ENCODE data around the gene SYTL3. TPM values are rescaled to one million over a fixed set of nuclear protein-coding genes. Genes with fewer than 3 reads are reported as not detected.

Gene SYTL3
- total and polyA plus RNA-seq, 5 experiments from 2014 or later = 11.1 to 16.1 (median 15.7) TPM

DNA sequence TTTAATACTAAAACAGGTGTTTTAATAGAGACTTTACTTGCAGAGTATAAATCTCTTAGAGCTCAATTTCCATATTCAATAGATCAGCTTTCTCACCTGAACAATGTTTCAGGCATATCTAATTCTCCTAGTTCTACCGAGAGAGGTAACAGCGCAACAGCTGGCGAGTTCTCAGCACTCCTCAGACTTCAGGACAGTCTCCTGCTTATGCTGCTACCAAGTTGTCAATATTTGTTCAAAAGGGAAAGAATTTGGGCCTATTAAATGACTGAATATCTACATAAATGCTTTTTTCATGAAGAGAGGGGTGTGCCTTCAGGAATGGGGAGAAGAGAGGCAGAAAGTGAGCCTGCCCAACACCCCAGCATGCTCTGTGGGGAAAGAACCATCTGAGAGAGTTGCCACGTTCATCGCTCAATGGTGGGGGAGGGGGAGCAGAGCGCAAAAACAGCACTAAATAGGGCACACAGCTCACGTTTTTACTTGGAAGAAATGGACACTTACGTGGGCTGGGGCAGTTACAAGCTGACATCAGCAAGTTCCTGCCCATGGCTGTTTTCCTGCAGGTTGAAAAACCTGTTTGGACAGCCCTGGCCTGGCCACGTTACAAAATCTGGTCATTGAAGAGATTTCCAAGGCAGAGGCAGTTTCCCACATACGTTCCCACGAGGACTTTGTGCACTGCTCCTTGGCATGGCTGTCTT lies 131.3 kb downstream of the SYTL3 start:
- DNase-seq = no peak

DNA sequence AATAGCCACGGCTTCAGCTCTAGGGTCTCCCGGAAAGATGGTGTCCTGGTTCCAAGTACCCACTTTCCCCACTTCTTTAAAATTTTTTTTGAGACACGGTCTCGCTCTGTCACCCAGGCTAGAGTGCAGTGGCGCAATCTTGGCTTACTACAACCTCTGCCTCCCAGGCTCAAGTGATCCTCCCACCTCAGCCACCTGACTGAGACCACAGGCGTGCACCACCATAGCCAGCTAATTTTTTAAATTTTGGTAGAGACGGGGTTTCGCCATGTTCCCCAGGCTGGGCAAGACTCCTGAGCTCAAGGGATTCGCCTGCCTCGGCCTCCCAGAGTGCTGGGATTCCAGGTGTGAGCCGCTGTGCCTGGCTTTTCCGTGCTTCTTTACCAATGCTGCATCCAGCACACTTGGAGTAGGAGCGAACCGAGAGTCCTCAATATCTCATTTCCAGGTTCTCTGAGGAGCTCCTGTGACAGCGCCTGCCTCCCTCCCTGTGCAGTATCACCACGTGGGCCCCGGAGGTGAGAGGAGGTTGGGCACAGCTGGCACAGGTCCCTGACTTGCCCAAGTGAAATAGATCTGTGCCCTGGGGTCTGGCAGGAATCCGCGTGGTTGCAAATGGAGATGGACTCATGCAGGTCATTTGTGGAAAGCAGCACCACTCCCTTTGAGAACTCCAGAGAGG lies 132.0 kb downstream of the SYTL3 start:
- DNase-seq (no peak), ATAC-seq (no peak)
- peak overlapping the region in 2 of 10 donors; percentile 18 to 24 for H3K4me3 Mint-ChIP-seq
- H3K9me3 Mint-ChIP-seq = no peaks in the 10 kb centered on the region
- POLR2A ChIA-PET = interaction anchor here (0.6 to 1.1 kb wide), 2 partner anchors 88 to 1048 kb away, joined by 3 to 5 read pairs; no protein-coding TSS in a partner anchor
- H3K4me1 Mint-ChIP-seq = peaks cover 15 to 52% (median 38%) of the 10 kb centered on the region in 4 donors
- H3K27me3 Mint-ChIP-seq = no peaks in the 10 kb centered on the region
- H3K36me3 Mint-ChIP-seq = peaks cover 5 to 97% (median 45%) of the 10 kb centered on the region in 3 donors
- peak overlapping the region in 6 of 10 donors; percentile 15 to 83 (median 40) for H3K27ac Mint-ChIP-seq

More for the DNA sequence above, 131.3 kb downstream of the SYTL3 start:
- H3K27ac Mint-ChIP-seq = peak overlapping the region in 9 of 10 donors; percentile 4 to 89 (median 48)
- no peaks in the 10 kb centered on the region for H3K27me3 Mint-ChIP-seq
- no peak for ATAC-seq
- POLR2A ChIA-PET = interaction anchor here (0.6 to 1.1 kb wide), 3 partner anchors 8 to 1048 kb away, joined by 3 to 5 read pairs (median 3); no protein-coding TSS in a partner anchor
- H3K4me1 Mint-ChIP-seq = peaks cover 18 to 55% (median 36%) of the 10 kb centered on the region in 4 donors
- peaks cover 7 to 97% (median 39%) of the 10 kb centered on the region in 3 donors for H3K36me3 Mint-ChIP-seq
- no peak overlapping the region for H3K4me3 Mint-ChIP-seq
- no peaks in the 10 kb centered on the region for H3K9me3 Mint-ChIP-seq

DNA sequence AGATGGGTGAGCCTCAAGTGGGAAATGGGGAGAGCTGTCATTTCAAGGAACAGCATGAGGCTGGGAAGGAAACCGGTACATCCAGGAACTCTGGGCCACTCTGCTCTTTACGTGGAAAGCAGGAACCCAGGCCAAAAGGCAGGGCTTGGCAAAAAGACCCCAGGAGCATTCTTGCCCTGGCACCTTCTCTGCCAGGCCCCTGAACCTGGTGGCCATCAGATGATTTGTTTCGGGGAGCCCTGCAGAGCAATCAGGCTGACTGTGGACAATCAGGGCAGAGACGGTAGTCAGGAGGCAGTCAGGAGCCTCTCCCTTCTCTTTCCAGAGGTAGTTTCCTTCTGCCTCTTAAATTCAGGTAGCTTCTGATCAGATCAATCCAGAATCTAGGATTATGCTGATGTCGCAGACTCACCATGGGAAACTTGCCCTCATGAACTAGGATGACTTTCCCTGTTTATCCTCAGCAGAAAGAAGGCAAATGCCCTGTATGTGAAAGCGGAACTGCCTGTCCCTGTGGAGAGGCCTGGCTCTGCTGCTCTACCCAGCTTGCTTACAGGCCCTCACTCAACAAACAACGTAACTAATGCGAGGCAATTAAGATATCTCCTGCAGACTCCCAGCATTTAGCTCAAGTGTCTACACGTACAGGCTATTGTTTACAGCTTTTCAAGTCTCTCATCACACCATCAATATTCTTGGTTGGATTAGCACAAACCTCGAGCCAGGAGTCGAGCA lies 132.7 kb downstream of the SYTL3 start:
- POLR2A ChIA-PET = interaction anchor here (1.1 kb wide), 1 partner anchor 87 kb away, joined by 3 read pairs; no protein-coding TSS in a partner anchor
- Mint-ChIP-seq H3K4me3 (peak overlapping the region in 1 of 10 donors; percentile 18), H3K36me3 (peaks cover 0 to 96% (median 42%) of the 10 kb centered on the region in 3 donors)

DNA sequence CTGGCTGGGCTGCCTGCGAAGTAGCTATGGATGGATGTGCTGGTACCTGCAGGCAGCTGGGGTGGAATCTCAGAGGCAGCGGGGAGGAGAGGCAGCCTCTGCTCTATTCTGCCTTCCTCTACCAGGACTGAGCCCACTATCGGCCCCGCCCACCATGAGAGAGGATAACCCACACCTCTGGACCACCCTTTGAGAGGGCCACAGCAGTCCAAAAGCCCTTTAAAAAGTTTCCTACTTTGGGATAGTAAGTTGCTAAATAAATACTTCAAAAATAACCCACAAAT lies 133.3 kb downstream of the SYTL3 start:
- H3K9me3 Mint-ChIP-seq = no peaks in the 10 kb centered on the region
- peak overlapping the region in 2 of 10 donors; percentile 69 to 81 for H3K27ac Mint-ChIP-seq
- peaks cover 11 to 47% (median 41%) of the 10 kb centered on the region in 4 donors for H3K4me1 Mint-ChIP-seq
- ATAC-seq = no peak
- POLR2A ChIA-PET = interaction anchor here (1.1 kb wide), 1 partner anchor 86 kb away, joined by 3 read pairs; no protein-coding TSS in a partner anchor
- H3K27me3 Mint-ChIP-seq = no peaks in the 10 kb centered on the region
- DNase-seq = no peak
- no peak overlapping the region for H3K4me3 Mint-ChIP-seq
- H3K36me3 Mint-ChIP-seq = peaks cover 0 to 94% (median 45%) of the 10 kb centered on the region in 3 donors

More for the DNA sequence above, 132.7 kb downstream of the SYTL3 start:
- Mint-ChIP-seq H3K4me1 (peaks cover 10 to 49% (median 40%) of the 10 kb centered on the region in 4 donors), H3K9me3 (no peaks in the 10 kb centered on the region), H3K27me3 (no peaks in the 10 kb centered on the region), H3K27ac (peak overlapping the region in 5 of 10 donors; percentile 36 to 83 (median 52))
- ATAC-seq (no peak), DNase-seq (no peak)

DNA sequence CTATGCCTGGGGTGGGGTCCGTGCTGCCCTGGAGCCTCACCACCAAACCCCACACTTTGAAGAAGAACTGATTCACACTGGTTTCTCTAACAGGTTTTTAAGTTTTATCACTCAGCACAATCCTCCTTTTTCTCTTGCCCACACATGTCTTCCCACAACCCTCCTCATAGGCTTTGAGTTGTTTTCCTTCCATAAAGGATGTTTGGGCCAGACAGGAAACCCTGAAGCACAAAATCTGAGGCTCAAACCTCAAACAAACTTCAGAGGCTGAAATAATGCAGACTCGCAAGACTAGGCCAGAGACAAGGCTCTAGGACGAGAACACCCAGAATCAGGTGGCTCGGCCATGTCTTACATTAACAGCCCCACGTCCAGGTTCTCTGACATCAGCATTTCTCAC lies 134.0 kb downstream of the SYTL3 start:
- Mint-ChIP-seq H3K36me3 (peaks cover 0 to 92% (median 46%) of the 10 kb centered on the region in 3 donors), H3K4me3 (peak overlapping the region in 2 of 10 donors; percentile 7 to 24), H3K27ac (peak overlapping the region in 9 of 10 donors; percentile 21 to 85 (median 31)), H3K4me1 (peaks cover 12 to 49% (median 41%) of the 10 kb centered on the region in 4 donors), H3K27me3 (no peaks in the 10 kb centered on the region), H3K9me3 (no peaks in the 10 kb centered on the region)
- DNase-seq = no peak
- POLR2A ChIA-PET = no interaction called here
- no peak for ATAC-seq

DNA sequence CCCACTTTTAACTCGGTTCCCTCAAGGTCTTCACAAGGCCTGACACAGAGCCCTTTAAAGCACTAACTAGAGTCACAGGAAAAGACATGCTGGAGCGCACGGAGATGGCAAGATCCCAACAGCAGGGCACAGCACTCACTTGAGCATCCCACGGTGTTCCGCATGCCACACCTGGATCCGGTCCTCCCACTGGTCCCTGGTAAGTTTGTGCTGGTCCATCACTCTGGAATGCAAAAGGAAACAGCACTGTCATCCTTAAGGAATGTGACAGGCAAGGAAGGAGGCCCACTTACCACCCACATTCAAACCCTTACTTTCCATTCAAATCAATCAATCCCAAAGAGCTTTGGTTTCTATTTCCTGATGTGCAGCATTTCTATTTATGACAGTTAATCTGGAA lies 134.7 kb downstream of the SYTL3 start:
- peaks cover 15 to 53% (median 43%) of the 10 kb centered on the region in 4 donors for H3K4me1 Mint-ChIP-seq
- peaks cover 0 to 92% (median 43%) of the 10 kb centered on the region in 3 donors for H3K36me3 Mint-ChIP-seq
- peak overlapping the region in 1 of 10 donors; percentile 14 for H3K4me3 Mint-ChIP-seq
- H3K27me3 Mint-ChIP-seq = no peaks in the 10 kb centered on the region
- POLR2A ChIA-PET = interaction anchor here (1.0 kb wide), 1 partner anchor 86 kb away, joined by 4 read pairs; no protein-coding TSS in a partner anchor
- peak overlapping the region in 6 of 10 donors; percentile 31 to 85 (median 54) for H3K27ac Mint-ChIP-seq
- DNase-seq = no peak
- no peaks in the 10 kb centered on the region for H3K9me3 Mint-ChIP-seq
- ATAC-seq = no peak

DNA sequence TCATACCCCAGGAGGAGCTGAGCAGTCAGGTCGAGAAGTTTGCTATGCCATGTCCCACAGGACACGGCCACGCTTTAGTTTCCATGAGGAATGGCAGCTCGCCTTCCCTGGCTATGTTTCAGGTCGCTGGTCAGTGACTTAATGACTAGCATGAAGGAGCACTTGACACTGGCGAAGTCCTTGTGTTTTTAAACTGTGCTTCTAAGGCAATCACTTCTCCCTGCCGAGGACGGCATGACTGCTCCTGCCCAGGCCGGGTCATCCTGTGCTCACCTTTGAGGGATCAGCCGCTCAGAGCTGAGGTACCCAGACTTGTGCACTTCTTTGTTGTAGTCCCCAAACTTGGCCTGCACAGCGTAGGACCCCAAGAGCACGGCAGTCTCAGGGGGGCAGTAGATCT lies 135.2 kb downstream of the SYTL3 start:
- Mint-ChIP-seq H3K4me1 (peaks cover 19 to 58% (median 48%) of the 10 kb centered on the region in 4 donors), H3K36me3 (peaks cover 0 to 89% (median 43%) of the 10 kb centered on the region in 3 donors), H3K27me3 (no peaks in the 10 kb centered on the region), H3K9me3 (no peaks in the 10 kb centered on the region), H3K27ac (peak overlapping the region in 3 of 10 donors; percentile 20 to 28 (median 22)), H3K4me3 (no peak overlapping the region)
- POLR2A ChIA-PET = interaction anchor here (1.0 to 1.9 kb wide), 2 partner anchors 13 to 86 kb away, joined by 4 to 6 read pairs; no protein-coding TSS in a partner anchor
- ATAC-seq (no peak), DNase-seq (no peak)

DNA sequence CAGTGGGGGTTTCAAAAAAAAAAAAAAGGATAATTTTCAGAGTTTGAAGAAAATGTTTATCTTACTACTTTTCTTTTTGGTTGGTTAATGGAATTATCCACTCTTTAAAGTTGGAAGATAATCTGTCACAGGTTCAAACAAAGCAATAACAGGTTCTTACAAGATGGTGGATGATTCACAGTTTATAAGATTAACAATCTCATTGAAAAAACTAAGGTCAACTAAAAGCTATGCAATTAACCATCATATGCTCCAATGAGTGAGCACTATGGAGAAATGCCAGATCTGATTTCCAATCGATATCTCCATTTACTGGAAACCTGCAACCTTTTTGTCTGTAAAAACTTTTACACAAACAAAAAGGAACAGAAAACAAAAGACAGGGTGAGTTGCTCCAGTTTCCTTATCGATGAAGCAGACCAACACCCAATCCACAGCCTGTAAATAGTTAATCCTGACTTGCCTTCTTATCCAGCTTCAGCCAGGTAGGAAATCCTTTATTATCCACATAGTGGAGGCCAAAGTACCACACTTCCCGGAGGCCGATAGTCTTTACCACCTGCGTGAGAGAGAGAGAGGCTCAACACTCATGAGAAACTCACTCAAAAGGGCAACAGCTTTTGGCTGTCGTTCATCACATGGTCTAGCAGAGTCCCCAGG lies 136.9 kb downstream of the SYTL3 start:
- POLR2A ChIA-PET = interaction anchor here (1.9 to 5.1 kb wide), 2 partner anchors 11 to 82 kb away, joined by 6 to 48 read pairs; no protein-coding TSS in a partner anchor
- no peak for DNase-seq
- ATAC-seq = no peak
- Mint-ChIP-seq H3K9me3 (no peaks in the 10 kb centered on the region), H3K4me1 (peaks cover 27 to 75% (median 56%) of the 10 kb centered on the region in 4 donors), H3K27ac (peak overlapping the region in 7 of 10 donors; percentile 13 to 76 (median 34)), H3K27me3 (no peaks in the 10 kb centered on the region), H3K4me3 (no peak overlapping the region), H3K36me3 (peaks cover 0 to 73% (median 39%) of the 10 kb centered on the region in 3 donors)

DNA sequence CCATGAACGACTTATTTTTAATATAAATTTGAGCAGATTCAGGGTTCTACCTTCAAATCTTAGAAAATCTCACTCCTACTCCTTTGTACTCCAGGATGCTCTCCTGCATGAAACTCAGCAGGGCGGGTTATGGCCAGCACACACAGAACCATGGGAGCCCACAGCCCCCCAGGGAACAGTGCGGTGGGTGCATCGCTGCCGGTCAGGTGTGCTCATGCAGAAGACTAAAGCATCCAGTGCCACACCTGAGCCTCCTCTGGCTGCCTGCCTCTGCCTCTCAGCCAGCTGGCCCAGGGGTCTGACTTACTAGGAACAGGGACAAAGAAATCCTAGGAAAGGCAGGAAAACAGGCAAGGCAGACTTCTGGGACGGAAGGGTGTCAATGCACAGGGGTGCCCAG lies 137.5 kb downstream of the SYTL3 start:
- Mint-ChIP-seq H3K36me3 (peaks cover 0 to 67% (median 34%) of the 10 kb centered on the region in 3 donors), H3K27ac (peak overlapping the region in 6 of 10 donors; percentile 21 to 84 (median 68)), H3K27me3 (no peaks in the 10 kb centered on the region), H3K4me1 (peaks cover 25 to 76% (median 56%) of the 10 kb centered on the region in 4 donors), H3K4me3 (peak overlapping the region in 3 of 10 donors; percentile 9 to 29 (median 26)), H3K9me3 (no peaks in the 10 kb centered on the region)
- ATAC-seq (no peak), DNase-seq (no peak)
- POLR2A ChIA-PET = interaction anchor here (0.6 to 5.1 kb wide), 2 partner anchors 82 to 112 kb away, joined by 5 to 48 read pairs; no protein-coding TSS in a partner anchor

DNA sequence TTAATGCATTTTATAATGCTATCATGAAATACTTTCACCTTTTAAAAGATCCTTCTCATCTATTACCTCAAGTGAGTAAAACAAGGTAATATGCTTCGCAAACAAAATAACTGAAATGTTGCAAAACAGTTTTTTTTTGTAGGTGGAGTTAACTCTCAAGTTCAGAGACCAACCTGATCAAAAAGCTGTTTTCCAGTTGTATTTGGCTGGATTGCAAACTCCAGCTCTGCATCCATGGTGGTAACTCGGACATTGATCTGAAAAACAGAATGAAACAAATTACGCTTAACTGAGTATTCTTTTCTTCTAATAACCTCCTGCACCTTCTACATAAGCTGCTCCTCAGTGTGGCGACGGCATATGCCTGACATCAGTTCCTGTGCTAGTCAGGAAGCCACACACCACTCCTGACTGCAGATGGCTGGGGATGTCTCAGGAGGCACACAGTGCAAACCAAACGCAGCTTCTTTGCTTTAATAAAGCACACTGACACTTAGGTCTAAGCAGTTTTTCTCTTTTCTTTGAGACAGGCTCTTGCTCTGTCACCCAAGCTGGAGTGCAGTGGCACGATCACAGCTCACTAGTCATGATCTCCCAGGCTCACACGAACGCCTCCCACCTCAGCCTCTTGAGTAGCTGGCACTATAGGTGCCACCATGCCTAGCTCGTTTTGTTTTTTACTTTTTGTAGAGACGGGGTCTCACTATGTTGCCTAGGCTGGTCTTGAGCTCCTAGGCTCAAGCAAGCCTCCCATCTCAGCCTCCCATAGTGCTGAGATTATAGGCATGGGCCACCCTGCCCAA lies 139.5 kb downstream of the SYTL3 start:
- Mint-ChIP-seq H3K4me3 (peak overlapping the region; percentile 70 to 90 (median 78)), H3K27me3 (no peaks in the 10 kb centered on the region), H3K9me3 (no peaks in the 10 kb centered on the region), H3K36me3 (peaks cover 0 to 48% (median 18%) of the 10 kb centered on the region in 3 donors), H3K27ac (peak overlapping the region; percentile 94 to 98 (median 97)), H3K4me1 (peaks cover 25 to 79% (median 62%) of the 10 kb centered on the region in 4 donors)
- DNase-seq (peak; percentile 35 to 87 (median 71)), ATAC-seq (peak; percentile 88 to 99)
- POLR2A ChIA-PET = interaction anchor here (0.6 to 5.1 kb wide), 19 partner anchors 9 to 184 kb away, joined by 3 to 48 read pairs (median 6); partner anchors contain the start of gene EZR

All from naive thymus-derived CD8-positive, alpha-beta T cell (primary cell).